ENCODE data around the gene MAD1L1. TPM values are rescaled to one million over a fixed set of nuclear protein-coding genes. Genes with fewer than 3 reads are reported as not detected.

Gene MAD1L1
- total and polyA plus RNA-seq, 4 donors = 12.8 to 20.7 (median 16.5) TPM

- no peak overlapping the region for H3K9ac ChIP-seq (ENCODE audit: low read depth in 1 of 2, low read length in 2 of 2)
- 97% methylated on average over 19 of the region's 19 CpGs for WGBS
- no peak for TF ChIP-seq EGR1 (IDR thresholded peaks at IDR 0.05; ENCODE audit: low read depth in 2 of 2)
- TF ChIP-seq NR2F2 (IDR thresholded peaks at IDR 0.05) = no peak
- no peak for TF ChIP-seq JUND (IDR thresholded peaks at IDR 0.05)
- TF ChIP-seq YY1 (IDR thresholded peaks at IDR 0.05) = no peak
- TF ChIP-seq GABPA (IDR thresholded peaks at IDR 0.05 in 1 of 2, conservative IDR thresholded peaks at IDR 0.05 in 1 of 2) = no peak
- TF ChIP-seq RXRA (IDR thresholded peaks at IDR 0.05) = no peak
- TF ChIP-seq FOXA2 (IDR thresholded peaks at IDR 0.05) = no peak
- no peak for TF ChIP-seq CTCF (IDR thresholded peaks at IDR 0.05; ENCODE audit: low read depth, low read length, missing input control)
- TF ChIP-seq REST (IDR thresholded peaks at IDR 0.05) = no peak
- no peak for TF ChIP-seq ZBTB33 (IDR thresholded peaks at IDR 0.05)
- no peak for TF ChIP-seq MAX (IDR thresholded peaks at IDR 0.05)
- TF ChIP-seq RAD21 (IDR thresholded peaks at IDR 0.05) = no peak
- peaks cover 3 to 47% (median 20%) of the 10 kb centered on the region in 4 donors for H3K36me3 ChIP-seq (ENCODE audit: control insufficient read depth in 4 of 4, insufficient read depth in 3 of 4, low read depth in 1 of 4, low read length in 3 of 4)
- no peak overlapping the region for H3K27ac ChIP-seq (ENCODE audit: low read depth in 1 of 2, low read length in 2 of 2)
- DNase-seq (ENCODE audit: low spot score) = no peak
- H3K9me3 ChIP-seq (ENCODE audit: control insufficient read depth in 4 of 4, low read length in 3 of 4) = no peaks in the 10 kb centered on the region
- no peak overlapping the region for H3K4me3 ChIP-seq (ENCODE audit: low read depth in 1 of 3, low read length in 3 of 3)
- H3K4me1 ChIP-seq (ENCODE audit: control insufficient read depth in 4 of 4, insufficient read depth in 4 of 4, low read length in 3 of 4) = no peaks in the 10 kb centered on the region
- no peaks in the 10 kb centered on the region for H3K27me3 ChIP-seq (ENCODE audit: control insufficient read depth in 4 of 4, insufficient read depth in 4 of 4, low read length in 3 of 4)
Measured at GRCh38 chr7:2220030-2220429, 12.7 kb downstream of the MAD1L1 start.

GRCh38 chr7:2219606-2220005 lies 13.1 kb downstream of the MAD1L1 start:
- Histone ChIP-seq H3K9ac (ENCODE audit: low read depth in 1 of 2, low read length in 2 of 2) (no peak overlapping the region), H3K27ac (ENCODE audit: low read depth in 1 of 2, low read length in 2 of 2) (no peak overlapping the region), H3K9me3 (ENCODE audit: control insufficient read depth in 4 of 4, low read length in 3 of 4) (no peaks in the 10 kb centered on the region), H3K4me3 (ENCODE audit: low read depth in 1 of 3, low read length in 3 of 3) (no peak overlapping the region), H3K4me1 (ENCODE audit: control insufficient read depth in 4 of 4, insufficient read depth in 4 of 4, low read length in 3 of 4) (no peaks in the 10 kb centered on the region), H3K27me3 (ENCODE audit: control insufficient read depth in 4 of 4, insufficient read depth in 4 of 4, low read length in 3 of 4) (no peaks in the 10 kb centered on the region), H3K36me3 (ENCODE audit: control insufficient read depth in 4 of 4, insufficient read depth in 3 of 4, low read depth in 1 of 4, low read length in 3 of 4) (peaks cover 3 to 48% (median 20%) of the 10 kb centered on the region in 4 donors)
- no peak for DNase-seq (ENCODE audit: low spot score)
- WGBS = 96% methylated on average over 8 of the region's 8 CpGs
- no peak for TF ChIP-seq FOXA2 (IDR thresholded peaks at IDR 0.05)
- TF ChIP-seq ZBTB33 (IDR thresholded peaks at IDR 0.05) = no peak
- no peak for TF ChIP-seq RXRA (IDR thresholded peaks at IDR 0.05)
- no peak for TF ChIP-seq ATF3 (IDR thresholded peaks at IDR 0.05)
- TF ChIP-seq JUND (IDR thresholded peaks at IDR 0.05) = no peak
- TF ChIP-seq EGR1 (IDR thresholded peaks at IDR 0.05; ENCODE audit: low read depth in 2 of 2) = no peak
- TF ChIP-seq REST (IDR thresholded peaks at IDR 0.05) = no peak
- TF ChIP-seq SP1 (IDR thresholded peaks at IDR 0.05) = no peak
- no peak for TF ChIP-seq HNF4G (IDR thresholded peaks at IDR 0.05)
- no peak for TF ChIP-seq RAD21 (IDR thresholded peaks at IDR 0.05)
- no peak for TF ChIP-seq HNF4A (conservative IDR thresholded peaks at IDR 0.05)
- TF ChIP-seq FOXA1 (IDR thresholded peaks at IDR 0.05) = no peak
- no peak for TF ChIP-seq MAX (IDR thresholded peaks at IDR 0.05)
- TF ChIP-seq NR2F2 (IDR thresholded peaks at IDR 0.05) = no peak
